HG02840 (cell line): ENCODE results near the gene AOPEP.

Source experiments
- ATAC-seq: cut with Tn5 transposase; IDR thresholded peaks from one replicate; pipeline ENCODE4 v1.9.1; 2021; ENCODE audit warnings: mild to moderate bottlenecking, moderate library complexity, moderate number of reproducible peaks; ENCODE audit not compliant: unreplicated experiment, low FRiP score

AOPEP gene

DNA sequence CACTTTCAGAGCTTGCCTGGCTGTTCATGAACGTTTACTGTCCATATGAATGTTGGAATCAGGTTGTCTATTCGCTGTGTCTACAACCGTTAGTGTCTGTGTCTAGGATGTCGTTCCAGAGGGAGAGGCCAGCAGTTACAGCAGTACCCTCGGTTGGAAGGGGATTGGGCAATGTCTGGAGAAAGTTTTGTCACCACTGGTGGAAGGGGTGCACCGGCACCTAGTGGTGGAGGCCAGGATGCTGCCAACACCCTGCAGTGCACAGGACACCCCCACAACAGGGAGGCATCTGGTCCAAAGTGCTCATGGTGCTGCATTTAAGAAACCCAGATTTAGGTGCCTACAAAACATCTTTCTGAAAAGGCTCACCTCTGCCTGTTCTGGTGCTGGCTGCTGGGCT lies 370.3 kb downstream of the AOPEP start:
- ATAC-seq, result no peak

DNA sequence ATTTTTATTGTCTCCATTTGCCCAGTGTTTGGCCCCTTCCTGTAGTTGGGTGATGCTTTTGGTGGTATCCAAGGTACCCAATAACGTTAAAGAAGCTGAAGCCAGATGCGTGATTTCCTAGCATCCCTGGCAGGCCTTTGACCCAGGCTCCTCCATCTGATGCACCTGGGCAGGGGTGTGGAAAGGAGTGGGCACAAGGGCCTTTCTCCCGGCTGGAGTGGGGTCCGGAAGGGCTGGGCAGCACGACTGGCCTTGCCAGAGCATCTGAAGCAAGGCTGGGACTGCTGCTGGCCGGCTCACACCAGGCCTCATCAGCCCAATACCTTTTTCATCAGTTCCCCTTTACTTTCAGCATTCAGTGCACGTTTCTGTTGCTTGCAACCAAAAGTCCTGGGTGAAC lies 370.8 kb downstream of the AOPEP start:
- ATAC-seq, result no peak

- ATAC-seq, result no peak
Observed at GRCh38 chr9:95098391-95098921, 372.0 kb downstream of the AOPEP start.

DNA sequence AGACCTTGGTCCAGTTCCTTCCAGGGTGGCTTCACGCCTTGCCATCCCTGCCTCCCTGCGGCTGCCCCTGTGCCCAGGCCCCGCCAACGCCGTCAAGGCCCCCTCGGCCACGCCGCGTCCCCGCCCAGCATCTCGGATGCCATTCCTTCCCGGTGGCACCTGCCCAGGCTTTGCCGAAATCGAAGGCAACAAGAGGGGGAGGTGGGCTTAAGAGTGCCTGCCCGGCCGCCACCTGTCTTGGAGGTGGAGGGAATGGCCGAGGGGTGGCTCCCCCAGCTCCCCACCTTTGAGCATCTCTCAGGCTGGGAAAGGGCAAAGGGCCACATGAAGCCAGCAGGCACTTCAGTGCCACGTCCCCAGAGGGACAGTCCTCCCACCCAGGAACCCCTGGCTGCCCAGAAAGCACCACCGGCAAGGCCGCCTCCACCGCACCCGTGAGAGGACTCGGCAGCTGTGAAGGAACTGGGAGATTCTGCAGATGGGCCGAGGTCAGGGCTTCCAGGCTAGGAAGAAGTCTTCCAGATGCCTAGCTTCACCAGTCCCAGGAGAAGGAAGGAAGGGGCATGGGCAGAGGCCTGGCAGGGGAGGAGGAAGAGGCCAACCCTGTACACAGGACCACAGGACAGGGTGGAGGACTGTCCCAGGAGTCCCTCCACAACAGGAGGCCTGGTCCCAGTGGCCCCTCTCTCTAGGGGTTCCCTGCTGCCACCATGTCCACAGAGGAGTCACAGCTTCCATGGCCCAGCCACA lies 373.0 kb downstream of the AOPEP start:
- ATAC-seq, result no peak

GRCh38 chr9:95100071-95100627 lies 373.6 kb downstream of the AOPEP start:
- no peak for ATAC-seq

GRCh38 chr9:95101326-95101725 lies 374.8 kb downstream of the AOPEP start:
- no peak for ATAC-seq

- ATAC-seq, result no peak
Observed at GRCh38 chr9:95102001-95102433, 375.5 kb downstream of the AOPEP start.

GRCh38 chr9:95102572-95102971 lies 376.1 kb downstream of the AOPEP start:
- ATAC-seq, result no peak

- no peak for ATAC-seq
Observed at GRCh38 chr9:95103281-95103771, 376.8 kb downstream of the AOPEP start.

- ATAC-seq, result no peak
Observed at GRCh38 chr9:95103871-95104580, 377.5 kb downstream of the AOPEP start.

DNA sequence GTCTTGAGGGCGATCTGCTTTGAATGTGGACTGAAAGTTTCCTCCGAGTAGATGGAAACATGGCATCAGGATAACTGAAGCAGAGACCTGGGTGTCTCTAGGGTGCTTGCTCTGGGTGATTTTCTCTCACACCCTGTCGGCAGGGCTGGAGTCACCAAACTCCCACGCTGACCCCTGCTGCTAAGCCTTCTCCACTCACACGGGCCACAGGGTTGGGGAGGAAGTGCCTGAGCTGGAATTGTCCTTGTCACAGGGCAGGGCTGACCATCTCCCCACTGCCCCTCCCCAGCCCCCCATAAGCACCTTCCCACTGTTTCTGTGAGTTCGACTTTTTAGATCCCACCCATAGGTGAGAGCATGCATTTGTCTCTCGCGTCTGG lies 378.1 kb downstream of the AOPEP start:
- no peak for ATAC-seq

DNA sequence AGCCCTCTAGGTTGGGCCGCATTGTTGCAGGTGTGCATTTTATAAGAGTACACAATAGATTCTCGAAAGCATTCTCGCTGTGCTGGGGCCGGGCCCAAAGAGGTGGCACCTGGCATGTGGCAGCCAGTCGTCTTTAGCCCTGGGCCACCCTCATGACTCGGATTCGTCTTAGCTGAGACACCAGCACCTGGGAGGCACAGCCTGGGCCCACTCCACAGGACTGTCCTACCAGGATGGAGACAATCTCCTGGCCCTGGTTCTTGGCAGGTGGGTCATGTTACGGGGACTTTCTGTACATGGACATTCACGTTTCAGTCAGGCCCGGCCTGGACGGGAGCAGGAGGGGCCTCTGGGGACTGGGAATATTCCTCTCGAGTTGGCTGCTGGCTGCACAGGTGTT lies 378.5 kb downstream of the AOPEP start:
- no peak for ATAC-seq

DNA sequence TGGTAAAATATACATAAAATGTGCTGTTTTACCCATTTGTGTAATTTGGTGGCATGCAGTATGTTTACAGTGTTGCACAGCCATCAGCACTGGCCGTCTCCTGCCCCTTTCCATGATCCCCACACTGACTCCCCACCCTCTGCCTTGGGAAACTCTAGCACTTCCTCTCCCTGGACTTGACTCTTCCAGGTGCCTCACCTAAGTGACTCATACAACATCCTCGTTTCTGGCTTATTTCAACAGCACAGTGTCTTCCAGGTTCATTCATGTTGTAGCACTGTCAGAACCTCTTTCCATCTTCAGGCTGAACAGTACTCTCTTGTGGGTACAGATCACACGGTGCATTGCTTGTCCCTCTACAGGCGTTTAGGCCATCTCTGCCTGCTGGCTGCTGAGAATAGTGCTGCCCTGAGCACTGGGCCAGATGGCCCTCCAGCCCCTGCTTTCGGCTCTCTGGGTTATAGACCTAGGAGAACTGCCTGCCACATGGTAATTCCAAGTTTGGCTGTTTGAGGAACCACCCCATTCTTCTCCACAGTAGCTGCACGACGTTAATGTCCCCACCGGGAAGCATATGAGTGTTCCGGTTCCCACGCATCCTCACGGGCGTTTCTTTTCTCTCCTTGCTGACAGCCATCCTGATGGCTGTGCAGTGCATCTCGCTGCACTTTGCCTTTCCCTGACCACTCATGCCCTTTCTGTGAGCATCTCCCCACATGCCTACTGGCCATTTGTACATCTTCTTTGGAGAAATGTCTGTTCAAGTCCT lies 379.2 kb downstream of the AOPEP start:
- no peak for ATAC-seq

GRCh38 chr9:95107001-95107749 lies 380.7 kb downstream of the AOPEP start:
- ATAC-seq, result no peak

- ATAC-seq, result no peak
Observed at GRCh38 chr9:95107976-95108375, 381.5 kb downstream of the AOPEP start.

- ATAC-seq, result no peak
Observed at GRCh38 chr9:95108777-95109176, 382.3 kb downstream of the AOPEP start.

- ATAC-seq, result no peak
Observed at GRCh38 chr9:95109456-95109855, 383.0 kb downstream of the AOPEP start.

- no peak for ATAC-seq
Observed at GRCh38 chr9:95110921-95111525, 384.5 kb downstream of the AOPEP start.

DNA sequence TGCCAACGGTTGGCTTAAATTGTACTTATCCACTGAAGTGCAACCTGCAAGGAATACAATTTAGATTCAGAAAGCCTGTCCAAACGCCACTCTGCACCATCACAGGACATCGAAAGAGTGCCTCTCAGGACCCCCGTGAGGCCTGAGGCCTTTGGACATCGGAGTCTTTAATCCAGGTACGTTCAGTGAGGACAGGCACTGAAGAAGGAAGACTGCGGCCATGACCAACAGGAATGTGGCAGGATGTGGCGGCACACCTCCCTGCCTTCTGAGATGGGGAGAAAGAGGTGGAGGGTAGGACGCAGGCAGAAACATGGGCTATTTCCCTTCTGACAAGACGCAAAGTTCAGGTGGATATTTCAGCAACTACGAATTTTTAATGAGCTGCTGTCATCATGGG lies 385.2 kb downstream of the AOPEP start:
- ATAC-seq, result no peak
